Measurements from ENCODE around the gene BTF3L4.
"Not testable (repeated sequence)": the region's sequence is repeated elsewhere in the genome, so short reads cannot be mapped to it uniquely, and the experiment has no call there.

The BTF3L4 gene

GRCh38 chr1:52056163-52056936 is at the start of gene BTF3L4:
TSS of gene BTF3L4 (plus strand) at chr1:52056295. CDS start at chr1:52059848, 3,553 bp downstream.
- in situ Hi-C loops (cut with HindIII; ENCODE audit: low sequenced_read_pairs): no loop called here

- in situ Hi-C loops (cut with HindIII; ENCODE audit: low sequenced_read_pairs): no loop called here
Measured at GRCh38 chr1:52007215-52008002, 48.7 kb upstream of the BTF3L4 start.

GRCh38 chr1:52008071-52008809 is 47.9 kb upstream of the BTF3L4 start:
- in situ Hi-C loops (cut with HindIII; ENCODE audit: low sequenced_read_pairs): no loop called here

- in situ Hi-C loops (cut with HindIII; ENCODE audit: low sequenced_read_pairs): no loop called here
Measured at GRCh38 chr1:52022133-52022532, 34.0 kb upstream of the BTF3L4 start.

- in situ Hi-C loops (cut with HindIII; ENCODE audit: low sequenced_read_pairs): no loop called here
Measured at GRCh38 chr1:52026278-52026677, 29.8 kb upstream of the BTF3L4 start.

GRCh38 chr1:52028328-52028727 is 27.8 kb upstream of the BTF3L4 start:
- in situ Hi-C loops (cut with HindIII; ENCODE audit: low sequenced_read_pairs): no loop called here

GRCh38 chr1:52028839-52029238 is 27.3 kb upstream of the BTF3L4 start:
- in situ Hi-C loops (cut with HindIII; ENCODE audit: low sequenced_read_pairs): not testable (repeated sequence)

- in situ Hi-C loops (cut with HindIII; ENCODE audit: low sequenced_read_pairs): loop anchor here (5.0 kb wide), 1 partner anchor 45 kb away; no protein-coding TSS in a partner anchor
Measured at GRCh38 chr1:52032124-52032784, 23.8 kb upstream of the BTF3L4 start.

GRCh38 chr1:52032785-52033131 is 23.3 kb upstream of the BTF3L4 start:
- in situ Hi-C loops (cut with HindIII; ENCODE audit: low sequenced_read_pairs): loop anchor here (5.0 kb wide), 1 partner anchor 45 kb away; no protein-coding TSS in a partner anchor

- in situ Hi-C loops (cut with HindIII; ENCODE audit: low sequenced_read_pairs): loop anchor here (5.0 kb wide), 1 partner anchor 46 kb away; no protein-coding TSS in a partner anchor
Measured at GRCh38 chr1:52033190-52034049, 22.7 kb upstream of the BTF3L4 start, which contains the start of gene KTI12. TSS of gene KTI12 (minus strand) at chr1:52033810. CDS start at chr1:52033761, 49 bp downstream.

- in situ Hi-C loops (cut with HindIII; ENCODE audit: low sequenced_read_pairs): loop anchor here (5.0 kb wide), 1 partner anchor 47 kb away; no protein-coding TSS in a partner anchor
Measured at GRCh38 chr1:52034050-52034384, 22.1 kb upstream of the BTF3L4 start.

- in situ Hi-C loops (cut with HindIII; ENCODE audit: low sequenced_read_pairs): no loop called here
Measured at GRCh38 chr1:52037402-52037814, 18.7 kb upstream of the BTF3L4 start.

GRCh38 chr1:52037909-52038308 is 18.2 kb upstream of the BTF3L4 start:
- in situ Hi-C loops (cut with HindIII; ENCODE audit: low sequenced_read_pairs): no loop called here

- in situ Hi-C loops (cut with HindIII; ENCODE audit: low sequenced_read_pairs): no loop called here
Measured at GRCh38 chr1:52041551-52042185, 14.4 kb upstream of the BTF3L4 start.

- in situ Hi-C loops (cut with HindIII; ENCODE audit: low sequenced_read_pairs): no loop called here
Measured at GRCh38 chr1:52045236-52045635, 10.9 kb upstream of the BTF3L4 start.

- in situ Hi-C loops (cut with HindIII; ENCODE audit: low sequenced_read_pairs): not testable (repeated sequence)
Measured at GRCh38 chr1:52045666-52046195, 10.4 kb upstream of the BTF3L4 start.

GRCh38 chr1:52049337-52049736 is 6.8 kb upstream of the BTF3L4 start:
- in situ Hi-C loops (cut with HindIII; ENCODE audit: low sequenced_read_pairs): not testable (repeated sequence)

- in situ Hi-C loops (cut with HindIII; ENCODE audit: low sequenced_read_pairs): loop anchor here (5.0 kb wide), 1 partner anchor 107 kb away; no protein-coding TSS in a partner anchor
Measured at GRCh38 chr1:52053862-52054261, 2.2 kb upstream of the BTF3L4 start.

All from endothelial cell of hepatic sinusoid (primary cell).